ENCODE measurements around the gene CTXN1.
"Not testable (repeated sequence)": the region's sequence is repeated elsewhere in the genome, so short reads cannot be mapped to it uniquely, and the experiment has no call there.

The CTXN1 gene

GRCh38 chr19:7924651-7925170 is 1.2 kb downstream of the CTXN1 start:
- no peak for DNase-seq

GRCh38 chr19:7924241-7924640 is 1.7 kb downstream of the CTXN1 start:
- DNase-seq, result no peak

- no peak for DNase-seq
Observed at GRCh38 chr19:7923295-7924191, 2.4 kb downstream of the CTXN1 start.

GRCh38 chr19:7922836-7923195 is 3.1 kb downstream of the CTXN1 start:
- DNase-seq, result no peak

- no peak for DNase-seq
Observed at GRCh38 chr19:7921967-7922835, 3.7 kb downstream of the CTXN1 start.

GRCh38 chr19:7921302-7921966 is 4.5 kb downstream of the CTXN1 start:
- DNase-seq, result no peak

- peak; percentile 87 for DNase-seq
Observed at GRCh38 chr19:7920519-7921301, 5.2 kb downstream of the CTXN1 start.

- DNase-seq, result peak; percentile 86
Observed at GRCh38 chr19:7919610-7920518, 6.1 kb downstream of the CTXN1 start, which contains the start of gene SNAPC2. Gene SNAPC2 (plus strand): TSS chr19:7920338. CDS start chr19:7920367, 29 bp downstream.

GRCh38 chr19:7918615-7919421 is 7.1 kb downstream of the CTXN1 start:
- no peak for DNase-seq

- DNase-seq, result not testable (repeated sequence)
Observed at GRCh38 chr19:7918062-7918614, 7.8 kb downstream of the CTXN1 start.

- no peak for DNase-seq
Observed at GRCh38 chr19:7917267-7918061, 8.5 kb downstream of the CTXN1 start.

- DNase-seq, result no peak
Observed at GRCh38 chr19:7916955-7917266, 9.0 kb downstream of the CTXN1 start.

GRCh38 chr19:7916103-7916954 is 9.6 kb downstream of the CTXN1 start:
- peak; percentile 35 for DNase-seq

GRCh38 chr19:7915250-7916102 is 10.5 kb downstream of the CTXN1 start:
- no peak for DNase-seq

- DNase-seq, result no peak
Observed at GRCh38 chr19:7914598-7915045, 11.3 kb downstream of the CTXN1 start, which contains the start of gene TGFBR3L. Gene TGFBR3L (plus strand): TSS chr19:7914830.

GRCh38 chr19:7914099-7914498 is 11.8 kb downstream of the CTXN1 start:
- DNase-seq, result no peak

GRCh38 chr19:7913652-7914051 is 12.3 kb downstream of the CTXN1 start:
- DNase-seq, result no peak

All from NCI-H510A treated with DMSO at 0.1 percent for 48 hours (cell line).